ENCODE measurements around the gene TFAP2C.
"Not testable (repeated sequence)": the region's sequence is repeated elsewhere in the genome, so short reads cannot be mapped to it uniquely, and the experiment has no call there.

The TFAP2C gene

DNA sequence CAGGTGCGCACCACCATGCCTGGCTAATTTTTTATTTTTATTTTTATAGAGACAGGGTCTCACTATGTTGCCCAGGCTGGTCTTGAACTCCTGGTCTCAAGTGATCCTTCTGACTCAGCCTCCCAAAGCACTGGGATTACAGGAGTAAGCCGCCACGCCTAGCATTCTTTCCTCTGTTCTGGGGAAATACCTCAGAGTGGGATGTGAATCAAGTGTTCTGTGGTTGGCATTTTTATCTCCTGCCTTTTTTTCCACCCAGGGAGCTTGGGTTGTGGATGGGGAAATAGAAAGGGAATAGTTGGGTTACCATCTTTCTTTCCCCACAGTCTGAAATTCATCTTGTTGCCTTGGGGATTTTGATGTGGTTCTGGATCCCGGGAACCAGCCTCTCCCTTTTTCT is 24.1 kb downstream of the TFAP2C start:
- DNase-seq (ENCODE audit: low read depth in 2 of 2) = no peak

- DNase-seq (ENCODE audit: low read depth in 2 of 2) = no peak
These were observed 27.5 kb downstream of the TFAP2C start for GRCh38 chr20:56656632-56657031.

DNA sequence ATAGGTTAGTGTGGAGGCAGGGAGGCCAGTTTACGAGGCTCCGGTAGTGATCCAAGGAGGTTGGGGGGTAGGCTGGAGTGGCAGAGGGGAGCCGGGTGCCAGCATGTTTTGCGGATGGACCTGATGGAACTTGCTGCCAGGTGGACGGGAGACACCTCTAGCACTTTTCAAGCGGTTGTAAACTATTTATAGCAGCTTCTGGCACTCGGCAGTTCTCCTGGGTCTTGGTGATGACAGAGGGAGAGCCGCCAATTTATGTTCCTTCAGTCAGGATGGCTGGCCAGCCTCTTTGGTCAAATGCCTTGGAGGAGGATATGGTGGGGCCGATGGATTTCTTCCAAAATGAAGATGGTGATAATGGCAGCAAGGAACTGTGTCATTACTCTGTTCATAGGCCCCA is 28.8 kb downstream of the TFAP2C start:
- DNase-seq (ENCODE audit: low read depth in 2 of 2) = no peak

- not testable (repeated sequence) for DNase-seq (ENCODE audit: low read depth in 2 of 2)
These were observed 29.3 kb downstream of the TFAP2C start for GRCh38 chr20:56658341-56658947.

GRCh38 chr20:56663660-56664059 is 34.6 kb downstream of the TFAP2C start:
- no peak for DNase-seq (ENCODE audit: low read depth in 2 of 2)

- no peak for DNase-seq (ENCODE audit: low read depth in 2 of 2)
These were observed 35.7 kb downstream of the TFAP2C start for GRCh38 chr20:56664796-56665195.

GRCh38 chr20:56665806-56666205 is 36.7 kb downstream of the TFAP2C start:
- no peak for DNase-seq (ENCODE audit: low read depth in 2 of 2)

DNA sequence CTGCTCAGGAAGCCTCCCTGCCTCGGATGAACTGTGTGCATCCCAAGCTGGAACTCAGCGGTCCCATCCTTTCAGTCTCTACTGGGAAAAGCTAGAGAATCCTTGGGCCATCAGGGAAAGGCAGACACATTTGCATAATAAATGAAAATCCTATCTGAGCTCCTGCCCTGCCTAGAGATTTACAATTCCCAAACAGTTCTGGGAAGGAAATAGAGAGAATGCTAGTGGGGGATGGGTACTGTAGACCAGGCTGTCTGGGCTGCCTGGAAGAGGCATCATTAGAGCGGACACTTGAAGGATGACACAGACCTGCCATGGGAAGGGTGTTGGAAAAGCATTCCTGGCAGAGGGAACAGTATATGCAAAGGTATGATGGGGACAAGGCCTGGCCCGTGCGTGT is 44.3 kb downstream of the TFAP2C start:
- no peak for DNase-seq (ENCODE audit: low read depth in 2 of 2)

- no peak for DNase-seq (ENCODE audit: low read depth in 2 of 2)
These were observed 46.9 kb downstream of the TFAP2C start for GRCh38 chr20:56676001-56676400.

GRCh38 chr20:56676679-56677078 is 47.6 kb downstream of the TFAP2C start:
- DNase-seq (ENCODE audit: low read depth in 2 of 2) = no peak

DNA sequence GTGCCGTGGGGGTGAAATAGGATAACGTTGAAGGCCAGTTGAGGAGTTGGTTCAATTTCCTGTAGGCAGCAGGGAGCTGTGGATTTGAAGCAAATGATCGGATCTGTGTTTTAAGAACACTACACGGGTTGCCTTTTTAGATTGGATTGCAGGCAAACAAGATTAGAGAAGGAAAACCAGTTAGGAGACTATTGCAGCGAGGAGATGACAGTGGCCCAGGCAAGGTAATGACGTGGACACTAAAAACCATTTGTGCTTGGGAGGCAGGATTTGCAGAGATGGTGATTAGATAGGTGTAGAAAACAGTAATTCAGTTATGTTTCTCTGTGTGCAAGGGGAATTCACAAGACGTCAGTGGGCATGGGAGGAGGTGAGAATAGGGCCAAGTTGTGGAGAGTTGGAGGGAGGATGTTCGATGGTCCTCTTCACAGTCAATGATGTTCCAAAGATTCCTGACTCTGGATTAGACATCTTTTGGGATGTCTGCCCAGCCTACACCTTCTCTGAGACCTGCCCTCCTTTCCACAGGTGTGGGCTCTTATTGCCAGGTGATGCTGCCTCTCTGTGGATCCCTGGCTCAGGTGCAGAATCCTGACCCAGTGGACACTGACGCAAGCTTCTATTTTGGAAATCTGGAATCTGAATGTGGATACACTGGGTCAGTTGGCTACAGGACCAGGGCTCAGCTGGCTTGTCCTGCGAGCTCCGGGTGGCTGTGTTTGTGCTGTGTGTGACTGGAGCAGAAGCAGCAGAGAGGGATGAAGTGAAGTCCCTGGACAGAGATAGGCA is 54.2 kb downstream of the TFAP2C start:
- no peak for DNase-seq (ENCODE audit: low read depth in 2 of 2)

GRCh38 chr20:56685879-56686278 is 56.8 kb downstream of the TFAP2C start:
- DNase-seq (ENCODE audit: low read depth in 2 of 2) = no peak

DNA sequence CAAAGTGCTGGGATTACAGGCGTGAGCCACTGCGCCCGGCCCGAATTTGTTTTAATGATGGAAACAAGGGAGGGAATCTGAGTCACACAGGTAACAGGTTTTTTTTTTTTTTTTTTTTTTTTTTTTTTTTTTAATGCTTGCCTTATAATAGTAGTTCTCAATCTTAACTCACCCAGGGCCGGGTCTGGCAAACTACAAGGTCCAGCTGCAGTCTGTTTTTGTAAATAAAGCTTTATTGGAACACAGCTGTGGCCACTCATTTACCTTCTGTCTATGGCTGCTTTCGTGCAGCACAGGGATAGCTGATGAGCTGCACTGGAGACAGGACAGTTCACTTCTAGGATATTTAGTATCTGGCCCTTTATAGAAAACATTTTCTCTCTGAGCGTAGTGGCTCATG is 58.0 kb downstream of the TFAP2C start:
- no peak for DNase-seq (ENCODE audit: low read depth in 2 of 2)

GRCh38 chr20:56688106-56688505 is 59.0 kb downstream of the TFAP2C start:
- no peak for DNase-seq (ENCODE audit: low read depth in 2 of 2)
